Activated T-cell treated with anti-CD3 and anti-CD28 coated beads for 1 hour (primary cell): Measurements from ENCODE around the gene TBC1D9.
"Not testable (repeated sequence)": the region's sequence is repeated elsewhere in the genome, so short reads cannot be mapped to it uniquely, and the experiment has no call there.

Experiments used
- DNase-seq: peaks from one replicate; pipeline ENCODE4 v3.0.0-alpha.2; 2020; ENCODE audit warnings: low read depth

The TBC1D9 gene

GRCh38 chr4:140753329-140753728, 2.9 kb downstream of the TBC1D9 start:
- no peak for DNase-seq

GRCh38 chr4:140752291-140753068, 3.7 kb downstream of the TBC1D9 start:
- DNase-seq, result no peak

GRCh38 chr4:140750470-140750869, 5.7 kb downstream of the TBC1D9 start:
- no peak for DNase-seq

- no peak for DNase-seq
Measured at GRCh38 chr4:140748171-140748570, 8.0 kb downstream of the TBC1D9 start.

- not testable (repeated sequence) for DNase-seq
Measured at GRCh38 chr4:140746546-140746945, 9.6 kb downstream of the TBC1D9 start.

- no peak for DNase-seq
Measured at GRCh38 chr4:140744421-140744820, 11.8 kb downstream of the TBC1D9 start.

GRCh38 chr4:140743194-140743931, 12.8 kb downstream of the TBC1D9 start:
- no peak for DNase-seq

GRCh38 chr4:140742838-140743193, 13.4 kb downstream of the TBC1D9 start:
- no peak for DNase-seq

- DNase-seq, result no peak
Measured at GRCh38 chr4:140740906-140741670, 15.1 kb downstream of the TBC1D9 start.

- DNase-seq, result no peak
Measured at GRCh38 chr4:140740422-140740821, 15.8 kb downstream of the TBC1D9 start.

- DNase-seq, result no peak
Measured at GRCh38 chr4:140739971-140740370, 16.2 kb downstream of the TBC1D9 start.

GRCh38 chr4:140738139-140738538, 18.0 kb downstream of the TBC1D9 start:
- DNase-seq, result no peak

- DNase-seq, result no peak
Measured at GRCh38 chr4:140736669-140737343, 19.4 kb downstream of the TBC1D9 start.

- DNase-seq, result no peak
Measured at GRCh38 chr4:140735779-140736391, 20.3 kb downstream of the TBC1D9 start.

- no peak for DNase-seq
Measured at GRCh38 chr4:140735317-140735716, 20.9 kb downstream of the TBC1D9 start.

- no peak for DNase-seq
Measured at GRCh38 chr4:140732780-140733179, 23.4 kb downstream of the TBC1D9 start.

GRCh38 chr4:140729344-140730049, 26.7 kb downstream of the TBC1D9 start:
- DNase-seq, result no peak

GRCh38 chr4:140726776-140727500, 29.2 kb downstream of the TBC1D9 start:
- no peak for DNase-seq

GRCh38 chr4:140725556-140725955, 30.6 kb downstream of the TBC1D9 start:
- DNase-seq, result no peak

- DNase-seq, result no peak
Measured at GRCh38 chr4:140724760-140725159, 31.4 kb downstream of the TBC1D9 start.
